Keratinocyte (primary cell): ENCODE measurements around the gene PAX4. TPM values are rescaled to one million over a fixed set of nuclear protein-coding genes. Genes with fewer than 3 reads are reported as not detected.

ENCODE experiments used
- DNase-seq: peaks from one replicate; pipeline ENCODE4 v3.0.0-alpha.2; 2011; ENCODE audit warnings: low read depth, missing footprints, low spot score
- FAIRE-seq: peaks from 2 replicates; lab custom pipeline; 2011; peaks lifted over from hg19 to GRCh38; lab: Jason Lieb, UNC
- H2AFZ ChIP-seq: 2 replicates; pipeline ENCODE4 v1.6.0; 2012; ENCODE audit warnings: low read length, control low read depth, inconsistent platforms; ENCODE audit not compliant: control insufficient read depth
- H3K27ac ChIP-seq: 2 replicates; pipeline ENCODE4 v1.5.1; 2011; ENCODE audit warnings: low read length; ENCODE audit not compliant: control insufficient read depth, insufficient read depth
- H3K27me3 ChIP-seq: 3 replicates; pipeline ENCODE4 v1.6.0; 2011; ENCODE audit warnings: low read length; ENCODE audit not compliant: control insufficient read depth, insufficient read depth; ENCODE audit errors: extremely low read depth
- H3K36me3 ChIP-seq, 2 experiments: 2 replicates in 1 of 2; 3 replicates in 1 of 2; pipeline ENCODE4 v1.5.1; 2011; ENCODE audit warnings: low read length in 2 of 2, mild to moderate bottlenecking in 1 of 2; ENCODE audit not compliant: control insufficient read depth in 2 of 2, insufficient read depth in 2 of 2; ENCODE audit errors: extremely low read depth in 1 of 2
- H3K4me1 ChIP-seq: 3 replicates; pipeline ENCODE4 v1.5.1; 2011; ENCODE audit warnings: low read length; ENCODE audit not compliant: control insufficient read depth, insufficient read depth; ENCODE audit errors: extremely low read depth
- H3K4me2 ChIP-seq: 3 replicates; pipeline ENCODE4 v1.6.0; 2011; ENCODE audit warnings: low read depth, low read length; ENCODE audit not compliant: control insufficient read depth, insufficient read depth; ENCODE audit errors: extremely low read depth
- H3K4me3 ChIP-seq, 3 experiments: fragments of 200-600 bp in 1 of 3; sonication (generic) in 1 of 3; 2 replicates in 2 of 3; 3 replicates in 1 of 3; pipeline ENCODE4 v1.5.1; 2011 to 2016; ENCODE audit warnings: low read length in 3 of 3, mild to moderate bottlenecking in 3 of 3, control low read depth in 2 of 3, inconsistent platforms in 1 of 3, low read depth in 1 of 3, mixed read lengths in 1 of 3, mixed run types in 1 of 3, moderate library complexity in 1 of 3; ENCODE audit not compliant: control insufficient read depth in 2 of 3, insufficient read depth in 2 of 3; ENCODE audit errors: extremely low read depth in 1 of 3
- H3K79me2 ChIP-seq: 2 replicates; pipeline ENCODE4 v1.6.0; 2012; ENCODE audit warnings: low read length; ENCODE audit not compliant: control insufficient read depth, insufficient read depth
- H3K9ac ChIP-seq: 3 replicates; pipeline ENCODE4 v1.6.0; 2011; ENCODE audit warnings: low read length; ENCODE audit not compliant: control insufficient read depth, insufficient read depth; ENCODE audit errors: extremely low read depth
- H3K9me1 ChIP-seq: 3 replicates; pipeline ENCODE4 v1.6.0; 2011; ENCODE audit warnings: low read length; ENCODE audit not compliant: control insufficient read depth, insufficient read depth; ENCODE audit errors: extremely low read depth
- H3K9me3 ChIP-seq: 2 replicates; pipeline ENCODE4 v1.5.1; 2012; ENCODE audit warnings: low read depth, low read length; ENCODE audit not compliant: control insufficient read depth
- H4K20me1 ChIP-seq: 3 replicates; pipeline ENCODE4 v1.6.0; 2011; ENCODE audit warnings: low read length; ENCODE audit not compliant: control insufficient read depth, insufficient read depth; ENCODE audit errors: extremely low read depth
- EZH2 ChIP-seq: IDR thresholded peaks from one replicate; pipeline ENCODE4 v1.6.1; 2012; ENCODE audit warnings: inconsistent platforms, mild to moderate bottlenecking, low read length, moderate library complexity
- dilution Hi-C: fragments of 300-500 bp; cut with MboI; formaldehyde crosslinking; loops from one replicate; pipeline ENCODE4 v1.7.0; 2020; ENCODE audit warnings: low sequenced_read_pairs; ENCODE audit not compliant: extremely low pct_ligation_motif_present
- polyA plus RNA-seq, 5 experiments: library from polyadenylated mRNA; depleted of rRNA in 3 of 5; stranded (reverse) in 3 of 5; stranded (forward) in 1 of 5; unstranded in 1 of 5; fragments of >200 nt; gene quantifications; 1 replicate in 1 of 5; 2 replicates in 3 of 5; 3 replicates in 1 of 5; pipeline versions ENCODE4 v1.2.1 to v1.2.3, GENCODE V29; 2011 to 2012; ENCODE audit warnings: missing spikeins in 2 of 5, low read depth in 1 of 5, low replicate concordance in 1 of 5
- TF ChIP-seq, protein P1 (sequence below), 3 experiments: IDR thresholded peaks in 1 of 3; conservative IDR thresholded peaks in 1 of 3; optimal IDR thresholded peaks in 1 of 3; 2 replicates in 2 of 3; 3 replicates in 1 of 3; pipeline versions ENCODE3 to v1.5.1; 2011; ENCODE audit warnings: low read length in 3 of 3, mild to moderate bottlenecking in 3 of 3, moderate library complexity in 2 of 3, control low read depth in 1 of 3, inconsistent platforms in 1 of 3; ENCODE audit not compliant: insufficient read depth in 2 of 3; ENCODE audit errors: extremely low read depth in 1 of 3

Gene PAX4
- polyA plus RNA-seq, 1 donor (not counting 4 experiments of a cell fraction or from before 2014, with no cell fraction given), result not detected

DNA sequence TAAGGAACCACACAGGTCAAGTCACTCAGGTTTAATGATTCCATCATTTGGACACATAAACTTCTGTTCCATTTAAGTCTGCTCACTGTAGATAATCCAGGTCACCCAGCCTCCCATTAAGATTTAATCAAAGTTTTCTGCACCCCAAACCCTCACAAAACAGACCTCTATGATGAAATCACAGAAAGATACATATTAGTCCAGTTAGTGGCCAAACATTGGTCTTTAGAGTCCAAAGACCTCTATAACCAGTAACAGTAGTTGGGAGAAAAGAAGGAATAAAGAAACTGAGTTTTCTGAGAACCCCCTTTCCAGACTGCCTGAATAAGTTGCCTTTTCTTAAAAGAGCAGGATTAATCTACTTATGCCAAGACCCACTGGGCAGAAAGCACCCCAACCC lies 37.3 kb downstream of the PAX4 start:
- Histone ChIP-seq H3K4me1 (peaks cover 21% of the 10 kb centered on the region), H3K9me1 (peaks cover 5% of the 10 kb centered on the region), H3K27ac (no peak overlapping the region), H3K36me3 (peaks cover 13 to 14% of the 10 kb centered on the region in 2 experiments), H3K27me3 (no peaks in the 10 kb centered on the region), H4K20me1 (no peaks in the 10 kb centered on the region), H3K4me2 (no peak overlapping the region), H2AFZ (no peak overlapping the region), H3K9ac (no peak overlapping the region), H3K9me3 (no peaks in the 10 kb centered on the region), H3K79me2 (peaks cover 35% of the 10 kb centered on the region), H3K4me3 (no peak overlapping the region)
- DNase-seq, result no peak
- FAIRE-seq, result no peak
- dilution Hi-C loops, result no loop called here
- TF ChIP-seq, protein P1, sequence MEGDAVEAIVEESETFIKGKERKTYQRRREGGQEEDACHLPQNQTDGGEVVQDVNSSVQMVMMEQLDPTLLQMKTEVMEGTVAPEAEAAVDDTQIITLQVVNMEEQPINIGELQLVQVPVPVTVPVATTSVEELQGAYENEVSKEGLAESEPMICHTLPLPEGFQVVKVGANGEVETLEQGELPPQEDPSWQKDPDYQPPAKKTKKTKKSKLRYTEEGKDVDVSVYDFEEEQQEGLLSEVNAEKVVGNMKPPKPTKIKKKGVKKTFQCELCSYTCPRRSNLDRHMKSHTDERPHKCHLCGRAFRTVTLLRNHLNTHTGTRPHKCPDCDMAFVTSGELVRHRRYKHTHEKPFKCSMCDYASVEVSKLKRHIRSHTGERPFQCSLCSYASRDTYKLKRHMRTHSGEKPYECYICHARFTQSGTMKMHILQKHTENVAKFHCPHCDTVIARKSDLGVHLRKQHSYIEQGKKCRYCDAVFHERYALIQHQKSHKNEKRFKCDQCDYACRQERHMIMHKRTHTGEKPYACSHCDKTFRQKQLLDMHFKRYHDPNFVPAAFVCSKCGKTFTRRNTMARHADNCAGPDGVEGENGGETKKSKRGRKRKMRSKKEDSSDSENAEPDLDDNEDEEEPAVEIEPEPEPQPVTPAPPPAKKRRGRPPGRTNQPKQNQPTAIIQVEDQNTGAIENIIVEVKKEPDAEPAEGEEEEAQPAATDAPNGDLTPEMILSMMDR (optimal IDR thresholded peaks at IDR 0.05 in 1 of 3, IDR thresholded peaks at IDR 0.05 in 1 of 3, conservative IDR thresholded peaks at IDR 0.05 in 1 of 3; ENCODE audit: extremely low read depth in 1 of 3, insufficient read depth in 2 of 3, low read length in 3 of 3), result no peak
- TF ChIP-seq EZH2, result no peak

DNA sequence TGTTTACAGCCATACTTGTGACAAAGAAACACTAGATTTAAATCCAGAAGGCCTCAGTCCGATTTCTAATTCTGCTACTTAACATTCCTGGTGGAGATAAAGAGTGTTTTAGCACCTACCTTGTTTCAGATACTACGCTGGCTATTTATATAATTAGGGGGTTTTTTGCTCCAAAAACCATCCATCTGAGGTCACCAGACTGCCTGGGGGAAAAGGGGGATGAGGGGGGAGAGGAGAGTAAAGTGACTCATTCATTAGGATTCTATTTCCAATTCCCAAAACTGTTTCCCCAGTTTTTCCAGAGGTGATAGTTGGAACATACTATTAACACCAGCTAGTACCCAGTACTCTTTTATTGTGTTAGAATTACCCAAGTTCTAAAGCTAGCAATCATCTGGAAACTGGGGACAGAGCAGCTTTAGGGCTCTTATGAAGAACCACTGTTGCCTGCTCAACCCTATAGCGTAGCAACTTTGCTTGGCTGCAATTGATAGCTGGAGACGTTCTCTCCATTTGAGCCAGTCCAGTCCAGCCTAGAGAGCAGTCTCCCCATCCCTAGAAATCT lies 39.1 kb downstream of the PAX4 start:
- no peak overlapping the region for H3K4me3 ChIP-seq
- FAIRE-seq (no peak), DNase-seq (no peak)
- no peaks in the 10 kb centered on the region for H3K27me3 ChIP-seq
- peaks cover 11% of the 10 kb centered on the region for H3K4me1 ChIP-seq
- dilution Hi-C loops, result no loop called here
- no peaks in the 10 kb centered on the region for H3K9me3 ChIP-seq
- peaks cover 3% of the 10 kb centered on the region for H3K9me1 ChIP-seq
- H2AFZ ChIP-seq, result no peak overlapping the region
- no peak overlapping the region for H3K27ac ChIP-seq
- H3K9ac ChIP-seq, result no peak overlapping the region
- no peak overlapping the region for H3K4me2 ChIP-seq
- H4K20me1 ChIP-seq, result no peaks in the 10 kb centered on the region
- H3K36me3 ChIP-seq, result peaks cover 13 to 14% of the 10 kb centered on the region in 2 experiments
- peaks cover 21% of the 10 kb centered on the region for H3K79me2 ChIP-seq
- TF ChIP-seq, protein P1 (optimal IDR thresholded peaks at IDR 0.05 in 1 of 3, IDR thresholded peaks at IDR 0.05 in 1 of 3, conservative IDR thresholded peaks at IDR 0.05 in 1 of 3; ENCODE audit: extremely low read depth in 1 of 3, insufficient read depth in 2 of 3, low read length in 3 of 3), result no peak
- TF ChIP-seq EZH2, result no peak
